ENCODE data around the gene ANGPTL2. TPM values are rescaled to one million over a fixed set of nuclear protein-coding genes. Genes with fewer than 3 reads are reported as not detected.

Gene ANGPTL2
- total RNA-seq, 1 experiment from 2014 or later, result 0.20 TPM

- TF ChIP-seq CBX3 (IDR thresholded peaks at IDR 0.05; ENCODE audit: low read depth) (no peak), ATF3 (IDR thresholded peaks at IDR 0.05) (no peak), YY1 (IDR thresholded peaks at IDR 0.05; ENCODE audit: extremely low read depth, insufficient replicate concordance, low read depth, low read length) (no peak)
Measured at GRCh38 chr9:127123064-127123890, 842 bp upstream of the ANGPTL2 start (continued).

- Histone ChIP-seq H3K36me3 (ENCODE audit: control insufficient read depth in 1 of 2, insufficient read depth in 2 of 2, low read length in 2 of 2) (no peaks in the 10 kb centered on the region), H3K79me2 (ENCODE audit: insufficient read depth, low read length) (no peaks in the 10 kb centered on the region), H2AFZ (ENCODE audit: low read depth, low read length, poor library complexity, severe bottlenecking) (no peak overlapping the region), H3K4me1 (ENCODE audit: control insufficient read depth in 1 of 2, insufficient read depth in 2 of 2, low read length in 2 of 2) (no peaks in the 10 kb centered on the region), H3K27ac (ENCODE audit: low read depth, low read length) (no peak overlapping the region), H3K27me3 (ENCODE audit: insufficient read depth, low read length) (no peaks in the 10 kb centered on the region), H4K20me1 (ENCODE audit: insufficient read depth) (no peaks in the 10 kb centered on the region), H3K9ac (ENCODE audit: low read length) (no peak overlapping the region), H3K9me2 (ENCODE audit: insufficient read depth) (no peaks in the 10 kb centered on the region), H3K9me3 (ENCODE audit: control insufficient read depth in 1 of 2, insufficient read depth in 1 of 2, low read depth in 1 of 2, low read length in 2 of 2) (no peaks in the 10 kb centered on the region), H3K4me2 (ENCODE audit: low read length) (no peak overlapping the region), H3K4me3 (replicated peaks in 1 of 2; ENCODE audit: low read depth in 1 of 2, low read length in 2 of 2) (no peak overlapping the region)
- TF ChIP-seq SRF (IDR thresholded peaks at IDR 0.05; ENCODE audit: low read depth) (no peak), FOSL1 (IDR thresholded peaks at IDR 0.05; ENCODE audit: low read depth) (no peak), MAX (IDR thresholded peaks at IDR 0.05) (no peak), SP1 (IDR thresholded peaks at IDR 0.05; ENCODE audit: low read depth) (no peak), CBX3 (IDR thresholded peaks at IDR 0.05; ENCODE audit: low read depth) (no peak), ZNF274 (IDR thresholded peaks at IDR 0.05; ENCODE audit: low read depth, low read length) (no peak), JUND (IDR thresholded peaks at IDR 0.05) (no peak), ATF3 (IDR thresholded peaks at IDR 0.05) (no peak), SIN3A (IDR thresholded peaks at IDR 0.05; ENCODE audit: low read depth) (no peak), EZH2phosphoT487 (IDR thresholded peaks at IDR 0.05; ENCODE audit: borderline replicate concordance) (no peak), ZFX (IDR thresholded peaks at IDR 0.05) (no peak)
- ChIA-PET POLR2A (no interaction called here), CTCF (no interaction called here), RAD21 (ENCODE audit: low non-redundant PET in 1 of 2, low total read pairs in 2 of 2, uncharacterized antibody in 2 of 2, unreplicated experiment in 2 of 2) (no interaction called here)
- DNase-seq (ENCODE audit: low read depth, low spot score), result no peak
- BruUV-seq (replicated peaks), result no TSS peak
- ATAC-seq, result no peak
- intact Hi-C loops (cut with micrococcal nuclease), result no loop called here
Measured at GRCh38 chr9:127121628-127122175, 733 bp downstream of the ANGPTL2 start.

Data from HCT116 (cell line).